C4-2B (cell line): ENCODE results near the gene ING5.

Source experiments
- H3K27ac ChIP-seq: fragments of 450-650 bp; 2 replicates; pipeline ENCODE4 v1.5.1; 2017
- CTCF ChIP-seq: fragments of 450-650 bp; conservative IDR thresholded peaks from 2 replicates; pipeline ENCODE4 v1.5.1; 2017; ENCODE audit warnings: mild to moderate bottlenecking
- ZFX ChIP-seq: fragments of 450-650 bp; IDR thresholded peaks from 2 replicates; pipeline ENCODE4 v1.6.1; 2017

The ING5 gene

DNA sequence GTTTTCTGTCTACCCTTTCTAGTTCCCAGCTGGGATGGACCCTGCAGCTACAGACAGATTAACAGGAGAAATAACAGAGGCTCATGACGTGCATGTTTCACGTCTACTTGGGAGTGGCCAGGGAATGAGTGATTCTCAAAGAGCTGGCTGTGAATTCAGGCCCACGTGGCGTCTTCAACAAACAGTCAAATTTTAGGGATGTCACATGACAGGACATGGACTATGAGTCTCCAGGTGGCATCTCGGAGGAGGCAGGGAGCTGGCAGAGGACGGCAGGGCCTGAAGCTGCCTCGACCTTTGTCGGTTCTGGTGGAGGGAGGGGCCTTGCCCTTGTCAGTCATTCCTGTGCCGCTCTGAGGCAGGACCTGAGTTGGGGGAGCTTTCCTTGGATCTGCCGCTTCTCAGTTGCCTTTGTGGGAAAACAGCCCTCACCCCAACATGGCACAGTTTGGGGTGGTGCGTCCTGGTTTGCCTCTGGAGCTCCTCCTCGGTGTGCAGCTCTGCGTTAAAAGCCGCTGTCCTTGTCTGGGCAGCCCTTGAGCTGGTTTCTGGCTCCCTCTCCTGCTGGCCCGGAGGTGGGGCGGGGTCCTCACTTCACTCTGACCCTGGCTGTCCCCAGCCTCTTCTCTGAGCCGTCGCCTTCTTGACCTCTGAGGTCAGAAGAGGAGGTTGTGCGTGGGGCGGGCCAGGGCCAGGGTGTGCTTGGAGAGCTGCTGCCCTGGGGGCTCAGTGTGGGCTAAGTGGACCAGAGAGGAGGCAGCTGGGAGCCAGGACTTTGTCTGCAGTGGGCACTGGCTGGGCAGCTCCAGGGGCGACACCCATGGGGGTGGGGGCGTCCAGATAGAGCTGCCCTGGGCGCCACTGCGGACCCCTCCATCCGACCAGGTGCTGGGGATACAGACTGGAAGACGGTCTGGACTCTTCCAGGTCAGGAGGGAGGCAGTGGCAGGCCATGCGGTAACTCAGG lies 62.7 kb downstream of the ING5 start:
- no peak for TF ChIP-seq CTCF
- no peak for TF ChIP-seq ZFX
- no peak overlapping the region for H3K27ac ChIP-seq

DNA sequence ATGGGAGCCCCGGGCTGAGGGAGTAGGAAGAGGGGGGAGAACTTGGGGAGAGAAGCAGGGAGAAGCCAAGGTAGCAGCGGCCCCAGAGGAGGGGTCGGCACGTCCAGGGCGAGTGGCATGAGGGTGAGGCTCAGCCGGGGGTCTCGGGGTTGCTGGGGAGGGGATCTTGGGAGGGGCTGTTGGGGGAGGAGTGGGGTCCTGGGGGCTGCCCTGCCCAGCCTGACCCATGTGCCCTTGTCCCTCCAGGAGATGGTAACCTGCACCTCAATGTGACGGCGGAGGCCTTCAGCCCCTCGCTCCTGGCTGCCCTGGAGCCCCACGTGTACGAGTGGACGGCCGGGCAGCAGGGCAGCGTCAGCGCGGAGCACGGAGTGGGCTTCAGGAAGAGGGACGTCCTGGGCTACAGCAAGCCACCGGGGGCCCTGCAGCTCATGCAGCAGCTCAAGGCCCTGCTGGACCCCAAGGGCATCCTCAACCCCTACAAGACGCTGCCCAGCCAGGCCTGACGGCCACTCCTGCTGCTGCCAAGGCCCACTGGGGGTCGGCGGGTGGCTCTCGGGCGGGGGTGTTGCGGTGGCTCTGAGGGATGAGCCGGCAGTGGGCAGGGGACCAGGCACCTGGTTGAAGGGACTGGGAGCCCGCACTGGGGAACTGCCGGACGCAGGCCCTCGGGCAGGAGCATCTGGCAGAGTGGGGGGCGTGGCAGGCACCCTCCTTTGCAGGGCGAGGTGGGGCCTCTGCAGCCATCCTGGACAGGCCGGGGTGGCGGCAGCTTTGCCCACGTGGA lies 65.8 kb downstream of the ING5 start:
- H3K27ac ChIP-seq = no peak overlapping the region
- TF ChIP-seq ZFX (no peak), CTCF (no peak)

DNA sequence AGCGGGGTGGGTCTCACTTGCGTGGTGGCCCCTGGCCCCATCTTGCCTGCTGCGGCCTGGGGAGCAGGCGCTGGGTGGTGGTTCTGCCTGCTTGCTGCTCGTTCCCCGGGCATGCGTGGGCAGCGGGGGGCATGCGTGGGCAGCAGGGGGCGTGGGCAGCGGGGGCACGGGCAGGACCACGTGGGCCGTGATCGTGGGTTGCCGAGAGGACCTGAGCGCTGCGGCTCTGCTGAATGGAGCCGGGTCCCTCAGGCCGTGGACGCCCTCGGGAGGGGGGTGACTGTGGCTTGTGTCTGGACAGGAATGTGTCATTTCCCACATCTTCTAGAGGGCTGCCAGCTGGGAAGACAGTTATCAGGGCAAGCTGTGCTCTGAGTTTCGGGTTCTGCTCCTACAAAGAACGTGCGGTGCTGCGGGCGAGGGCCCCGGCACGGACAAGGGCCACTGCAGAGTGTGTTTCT lies 66.4 kb downstream of the ING5 start:
- H3K27ac ChIP-seq = no peak overlapping the region
- TF ChIP-seq CTCF = no peak
- no peak for TF ChIP-seq ZFX

GRCh38 chr2:241768850-241769249 lies 67.0 kb downstream of the ING5 start:
- H3K27ac ChIP-seq = no peak overlapping the region
- TF ChIP-seq CTCF = no peak
- no peak for TF ChIP-seq ZFX

- TF ChIP-seq ZFX (no peak), CTCF (no peak)
- H3K27ac ChIP-seq = no peak overlapping the region
Observed at GRCh38 chr2:241769819-241770184, 68.0 kb downstream of the ING5 start.

DNA sequence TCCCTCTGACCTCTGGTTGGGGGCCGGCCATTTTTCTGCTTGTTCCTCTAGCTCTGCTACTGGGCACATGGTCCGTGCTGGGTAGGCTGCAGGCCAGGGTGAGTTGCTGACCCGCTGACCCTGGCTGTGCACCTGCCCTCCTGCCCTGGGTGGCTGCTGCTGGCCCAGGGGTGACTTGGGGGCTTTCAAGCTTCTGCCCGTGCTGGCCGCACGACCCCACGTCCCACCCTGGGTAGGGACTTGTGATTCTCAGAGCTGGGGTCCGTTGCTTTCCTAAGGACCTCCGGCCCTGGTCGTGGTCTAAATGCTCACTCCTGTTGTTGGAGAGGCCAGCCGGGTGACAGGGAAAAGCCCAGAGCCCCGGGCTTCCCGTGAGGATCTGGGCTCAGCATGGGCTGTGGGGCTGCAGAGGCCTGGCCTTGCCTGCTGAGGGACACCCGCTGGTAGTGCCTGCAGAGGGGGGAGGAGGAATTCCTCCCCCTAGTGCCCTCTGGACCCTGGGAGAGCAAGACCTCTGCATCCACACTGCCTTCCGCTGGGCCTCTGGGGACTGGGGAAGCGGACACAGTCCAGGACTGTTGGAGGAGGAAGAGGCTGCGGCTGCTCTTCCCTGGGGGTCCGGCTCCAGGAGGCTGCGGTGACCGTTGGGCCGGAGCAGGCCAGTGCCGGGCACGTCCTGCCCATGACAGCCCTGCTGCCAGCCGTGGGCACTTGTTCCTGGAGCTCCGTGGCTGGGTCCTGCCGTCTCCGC lies 68.5 kb downstream of the ING5 start:
- H3K27ac ChIP-seq = no peak overlapping the region
- TF ChIP-seq CTCF (no peak), ZFX (no peak)
